Endothelial cell of umbilical vein (primary cell): ENCODE measurements around the gene FRMD4A. TPM values are rescaled to one million over a fixed set of nuclear protein-coding genes. Genes with fewer than 3 reads are reported as not detected.

ENCODE experiments used
- BruUV-seq: library from RNA; stranded (reverse); fragments of 400-500 nt; replicated peaks from 2 replicates; lab custom pipeline; 2021; lab: Mats Ljungman, UMichigan
- CTCF ChIA-PET: fragments of 300-600, 350-600 bp; sonication (Branson Sonifier 250); formaldehyde crosslinking; loops from one replicate; lab custom pipeline; 2021; ENCODE audit warnings: antibody characterized with exemption, inconsistent platforms; lab: Charles Lee
- POLR2A ChIA-PET: fragments of 300-600, 350-600 bp; sonication (Branson Sonifier 250); formaldehyde crosslinking; loops from one replicate; lab custom pipeline; 2021; ENCODE audit warnings: antibody characterized with exemption, inconsistent platforms; lab: Charles Lee
- DNase-seq: peaks from one replicate; pipeline ENCODE4 v3.0.0-alpha.2; 2011; ENCODE audit warnings: low read depth, low spot score
- FAIRE-seq: peaks from 2 replicates; lab custom pipeline; 2011; peaks lifted over from hg19 to GRCh38; lab: Jason Lieb, UNC
- H2AFZ ChIP-seq: 2 replicates; pipeline ENCODE4 v1.6.0; 2012; ENCODE audit warnings: low read depth, low read length, control low read depth, inconsistent platforms
- H3K27ac ChIP-seq: 2 replicates; pipeline ENCODE4 v1.5.1; 2011; ENCODE audit warnings: low read depth, mild to moderate bottlenecking, control low read depth, low read length, moderate library complexity; ENCODE audit not compliant: insufficient read depth
- H3K27me3 ChIP-seq, 2 experiments: 2 replicates each; pipeline versions ENCODE4 v1.6.0 to v1.6.1; 2011; ENCODE audit warnings: low read length in 2 of 2, mixed read lengths in 1 of 2; ENCODE audit not compliant: control insufficient read depth in 2 of 2, insufficient read depth in 2 of 2
- H3K36me3 ChIP-seq, 2 experiments: 2 replicates in 1 of 2; 3 replicates in 1 of 2; pipeline ENCODE4 v1.5.1; 2011; ENCODE audit warnings: low read length in 2 of 2, mild to moderate bottlenecking in 1 of 2, moderate library complexity in 1 of 2; ENCODE audit not compliant: control insufficient read depth in 2 of 2, insufficient read depth in 2 of 2; ENCODE audit errors: extremely low read depth in 1 of 2
- H3K4me1 ChIP-seq: 3 replicates; pipeline ENCODE4 v1.5.1; 2011; ENCODE audit warnings: mild to moderate bottlenecking, low read length; ENCODE audit not compliant: control insufficient read depth, insufficient read depth; ENCODE audit errors: extremely low read depth
- H3K4me2 ChIP-seq: 2 replicates; pipeline ENCODE4 v1.6.1; 2011; ENCODE audit warnings: low read length, control low read depth, mixed read lengths; ENCODE audit not compliant: insufficient read depth
- H3K4me3 ChIP-seq, 3 experiments: fragments of 200-600 bp in 1 of 3; sonication (generic), shearing (Covaris generic) in 1 of 3; replicated peaks in 1 of 3; 2 replicates each; pipeline ENCODE4 v1.5.1; 2011 to 2016; ENCODE audit warnings: control low read depth in 3 of 3, low read length in 3 of 3, mild to moderate bottlenecking in 2 of 3, inconsistent platforms in 1 of 3, low read depth in 1 of 3, moderate library complexity in 1 of 3; ENCODE audit not compliant: insufficient read depth in 1 of 3
- H3K79me2 ChIP-seq: 2 replicates; pipeline ENCODE4 v1.6.0; 2012; ENCODE audit warnings: low read length, inconsistent platforms; ENCODE audit not compliant: control insufficient read depth, insufficient read depth
- H3K9ac ChIP-seq: replicated peaks from 2 replicates; pipeline ENCODE3; 2011; ENCODE audit warnings: low read length, control low read depth; ENCODE audit not compliant: insufficient read depth; ENCODE audit errors: extremely low read depth
- H3K9me1 ChIP-seq: replicated peaks from 3 replicates; pipeline ENCODE4 v1.6.0; 2011; ENCODE audit warnings: mild to moderate bottlenecking, low read length; ENCODE audit not compliant: control insufficient read depth, insufficient read depth; ENCODE audit errors: extremely low read depth
- H3K9me3 ChIP-seq: replicated peaks from 2 replicates; pipeline ENCODE4 v1.5.1; 2012; ENCODE audit warnings: low read length, inconsistent platforms; ENCODE audit not compliant: control insufficient read depth, insufficient read depth
- H4K20me1 ChIP-seq: replicated peaks from 2 replicates; pipeline ENCODE3; 2011; ENCODE audit warnings: mild to moderate bottlenecking, low read length; ENCODE audit not compliant: control insufficient read depth, insufficient read depth; ENCODE audit errors: extremely low read depth
- CTCF ChIP-seq, 2 donors: IDR thresholded peaks; 1 replicate in 1 of 2; 2 replicates in 1 of 2; pipeline ENCODE4 v1.5.1; 2011; ENCODE audit warnings: low read length in 2 of 2, mild to moderate bottlenecking in 2 of 2, moderate library complexity in 2 of 2, control low read depth in 1 of 2, inconsistent platforms in 1 of 2, low read depth in 1 of 2; ENCODE audit not compliant: insufficient read depth in 1 of 2; ENCODE audit errors: extremely low read depth in 1 of 2
- EZH2 ChIP-seq: IDR thresholded peaks from 2 replicates; pipeline ENCODE4 v1.6.1; 2012; ENCODE audit warnings: borderline replicate concordance, low read depth, mild to moderate bottlenecking, moderate library complexity, low read length, inconsistent platforms; ENCODE audit not compliant: severe bottlenecking
- FOS ChIP-seq: IDR thresholded peaks from 2 replicates; pipeline ENCODE4 v1.6.1; 2011; ENCODE audit warnings: mild to moderate bottlenecking, low read length, moderate library complexity, borderline replicate concordance; ENCODE audit not compliant: insufficient read depth
- GATA2 ChIP-seq: IDR thresholded peaks from 2 replicates; pipeline ENCODE4 v1.7.0; 2011; ENCODE audit warnings: low read depth, mild to moderate bottlenecking, moderate library complexity, mixed read lengths, low read length; ENCODE audit not compliant: insufficient read length, insufficient read depth
- JUN ChIP-seq: IDR thresholded peaks from 2 replicates; pipeline ENCODE4 v1.6.1; 2011; ENCODE audit warnings: borderline replicate concordance, low read depth; ENCODE audit not compliant: insufficient read length, insufficient read depth
- MAX ChIP-seq: IDR thresholded peaks from 2 replicates; pipeline ENCODE4 v1.6.1; 2011; ENCODE audit not compliant: insufficient read depth, insufficient read length
- MYC ChIP-seq: IDR thresholded peaks from one replicate; pipeline ENCODE4 v1.6.1; 2011; ENCODE audit warnings: mild to moderate bottlenecking, low read depth, low read length
- POLR2A ChIP-seq: IDR thresholded peaks from 2 replicates; pipeline ENCODE4 v1.6.1; 2012; ENCODE audit warnings: low read depth, mild to moderate bottlenecking, control low read depth, low read length
- POLR2AphosphoS5 ChIP-seq: IDR thresholded peaks from 2 replicates; pipeline ENCODE4 v1.6.1; 2012; ENCODE audit warnings: low read depth, mild to moderate bottlenecking, control low read depth, low read length, moderate library complexity; ENCODE audit not compliant: insufficient read depth
- dilution Hi-C: fragments of 300-500 bp; cut with MboI; formaldehyde crosslinking; loops from one replicate; pipeline ENCODE4 v1.15.0; 2019; ENCODE audit warnings: low sequenced_read_pairs; ENCODE audit not compliant: extremely low pct_ligation_motif_present
- intact Hi-C: fragments of 100-400 bp; cut with micrococcal nuclease; formaldehyde crosslinking; loops from one replicate; pipeline ENCODE4 v1.10.0; 2022
- polyA plus RNA-seq, 4 experiments: library from polyadenylated mRNA; depleted of rRNA in 3 of 4; stranded (reverse) in 3 of 4; unstranded in 1 of 4; fragments of >200 nt; gene quantifications; 2 replicates each; pipeline versions ENCODE4 v1.2.1 to v1.2.3, GENCODE V29; 2011 to 2012; ENCODE audit warnings: missing spikeins in 1 of 4
- total RNA-seq: library from RNA; stranded (reverse); gene quantifications from 2 replicates; pipeline ENCODE4 v1.2.3, GENCODE V29; 2021

FRMD4A gene
- total and polyA plus RNA-seq, 2 donors (not counting 3 experiments of a cell fraction or from before 2014, with no cell fraction given) = 123 to 148 TPM

GRCh38 chr10:14048930-14049613 is 281.7 kb downstream of the FRMD4A start:
- Histone ChIP-seq H2AFZ (no peak overlapping the region), H3K4me3 (no peak overlapping the region), H3K79me2 (no peaks in the 10 kb centered on the region), H3K36me3 (no peaks in the 10 kb centered on the region), H3K9me3 (no peaks in the 10 kb centered on the region), H3K27ac (no peak overlapping the region), H3K27me3 (peaks cover 0 to 2% of the 10 kb centered on the region in 2 experiments), H3K4me1 (no peaks in the 10 kb centered on the region), H3K9ac (no peak overlapping the region), H3K9me1 (no peaks in the 10 kb centered on the region), H4K20me1 (no peaks in the 10 kb centered on the region), H3K4me2 (no peak overlapping the region)
- intact Hi-C loops (no loop called here), dilution Hi-C loops (no loop called here)
- no TSS peak for BruUV-seq
- ChIA-PET POLR2A (no interaction called here), CTCF (interaction anchor here (0.5 kb wide), 1 partner anchor 18 kb away, joined by 3 read pairs; no protein-coding TSS in a partner anchor)
- peak; percentile 54 for DNase-seq
- TF ChIP-seq MAX (no peak), FOS (no peak), EZH2 (no peak), POLR2A (no peak), GATA2 (no peak), CTCF (IDR thresholded peaks at IDR 0.05; ENCODE audit: extremely low read depth in 1 of 2, insufficient read depth in 1 of 2, low read depth in 1 of 2, low read length in 2 of 2) (no peak), MYC (no peak), POLR2AphosphoS5 (no peak), JUN (no peak)
- peak; percentile 47 for FAIRE-seq
